GM13977 (cell line): Measurements from ENCODE around the gene MYEF2.

ENCODE experiments used
- DNase-seq: peaks from one replicate; pipeline ENCODE4 v3.0.0; 2012; ENCODE audit warnings: low spot score
- in situ Hi-C: fragments of 300-500 bp; cut with MboI; formaldehyde crosslinking; loops from one replicate; pipeline ENCODE4 v1.12.0; 2022; ENCODE audit warnings: low sequenced_read_pairs, low pct_unique_long_range_greater_than_20kb, mixed read lengths, inconsistent platforms; ENCODE audit not compliant: unreplicated experiment
- TF ChIP-seq, protein P1 (sequence below): IDR thresholded peaks from 2 replicates; pipeline ENCODE4 v1.5.1; 2012; ENCODE audit warnings: mild to moderate bottlenecking, control low read depth; ENCODE audit not compliant: insufficient read depth; ENCODE audit errors: extremely low read depth, missing control alignments

MYEF2 gene

DNA sequence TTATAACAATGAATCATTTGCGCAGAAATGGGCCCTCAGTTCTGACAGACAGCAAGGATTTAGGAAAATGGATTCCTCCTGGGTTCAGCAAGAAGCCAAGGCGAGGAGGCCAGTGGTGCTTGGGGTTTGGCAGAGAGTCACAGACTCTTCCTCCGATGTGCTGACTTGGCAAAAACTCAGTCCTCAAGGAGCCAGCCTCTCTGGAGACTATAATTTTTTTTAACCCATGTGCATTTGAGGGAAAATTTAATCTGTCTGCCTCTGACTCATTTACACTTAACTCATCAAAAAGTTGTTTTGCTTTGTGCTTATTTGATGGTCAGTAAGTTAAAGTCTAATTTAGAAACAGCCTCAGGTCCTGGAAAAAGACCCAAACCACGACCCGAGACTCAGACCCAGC is 91.5 kb downstream of the MYEF2 start:
- no peak for DNase-seq
- TF ChIP-seq, protein P1, sequence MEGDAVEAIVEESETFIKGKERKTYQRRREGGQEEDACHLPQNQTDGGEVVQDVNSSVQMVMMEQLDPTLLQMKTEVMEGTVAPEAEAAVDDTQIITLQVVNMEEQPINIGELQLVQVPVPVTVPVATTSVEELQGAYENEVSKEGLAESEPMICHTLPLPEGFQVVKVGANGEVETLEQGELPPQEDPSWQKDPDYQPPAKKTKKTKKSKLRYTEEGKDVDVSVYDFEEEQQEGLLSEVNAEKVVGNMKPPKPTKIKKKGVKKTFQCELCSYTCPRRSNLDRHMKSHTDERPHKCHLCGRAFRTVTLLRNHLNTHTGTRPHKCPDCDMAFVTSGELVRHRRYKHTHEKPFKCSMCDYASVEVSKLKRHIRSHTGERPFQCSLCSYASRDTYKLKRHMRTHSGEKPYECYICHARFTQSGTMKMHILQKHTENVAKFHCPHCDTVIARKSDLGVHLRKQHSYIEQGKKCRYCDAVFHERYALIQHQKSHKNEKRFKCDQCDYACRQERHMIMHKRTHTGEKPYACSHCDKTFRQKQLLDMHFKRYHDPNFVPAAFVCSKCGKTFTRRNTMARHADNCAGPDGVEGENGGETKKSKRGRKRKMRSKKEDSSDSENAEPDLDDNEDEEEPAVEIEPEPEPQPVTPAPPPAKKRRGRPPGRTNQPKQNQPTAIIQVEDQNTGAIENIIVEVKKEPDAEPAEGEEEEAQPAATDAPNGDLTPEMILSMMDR: no peak
- in situ Hi-C loops: no loop called here

DNA sequence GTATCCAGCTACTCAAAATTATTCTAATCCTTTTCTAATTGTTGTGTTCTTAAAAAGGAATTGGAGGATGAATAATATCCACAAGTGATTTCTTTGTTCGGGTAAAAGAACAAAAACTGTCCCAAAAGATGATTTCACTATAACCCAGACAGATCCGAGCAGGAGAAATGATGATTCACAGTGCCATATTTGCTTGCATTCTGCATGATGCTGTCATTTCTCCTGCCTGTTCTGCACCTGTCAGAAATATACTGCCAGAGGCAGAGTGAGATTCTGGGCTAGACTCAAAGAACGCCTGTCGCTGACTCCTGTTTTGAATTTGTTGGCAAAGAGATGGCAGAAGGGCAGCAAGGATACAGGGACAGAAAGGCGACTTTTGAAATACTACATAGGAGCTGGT is 92.0 kb downstream of the MYEF2 start:
- in situ Hi-C loops: no loop called here
- TF ChIP-seq, protein P1: no peak
- no peak for DNase-seq

DNA sequence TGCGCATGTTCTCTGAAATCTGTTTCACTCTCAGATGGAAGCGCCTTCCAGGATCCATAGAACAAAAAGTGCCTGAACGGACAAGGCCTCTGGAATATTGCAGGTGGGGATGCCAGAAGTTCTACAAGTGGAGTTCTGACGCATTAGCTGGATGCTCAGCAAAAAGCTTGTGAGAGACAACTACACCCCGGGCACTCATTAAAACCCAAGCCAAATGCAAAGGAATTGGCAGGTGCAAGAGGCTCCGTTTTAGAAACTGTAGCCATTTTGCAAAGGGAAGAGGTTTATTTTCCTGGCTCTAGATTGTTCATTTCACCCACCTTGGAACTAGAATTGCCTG is 92.5 kb downstream of the MYEF2 start:
- DNase-seq: no peak
- TF ChIP-seq, protein P1: no peak
- in situ Hi-C loops: no loop called here

DNA sequence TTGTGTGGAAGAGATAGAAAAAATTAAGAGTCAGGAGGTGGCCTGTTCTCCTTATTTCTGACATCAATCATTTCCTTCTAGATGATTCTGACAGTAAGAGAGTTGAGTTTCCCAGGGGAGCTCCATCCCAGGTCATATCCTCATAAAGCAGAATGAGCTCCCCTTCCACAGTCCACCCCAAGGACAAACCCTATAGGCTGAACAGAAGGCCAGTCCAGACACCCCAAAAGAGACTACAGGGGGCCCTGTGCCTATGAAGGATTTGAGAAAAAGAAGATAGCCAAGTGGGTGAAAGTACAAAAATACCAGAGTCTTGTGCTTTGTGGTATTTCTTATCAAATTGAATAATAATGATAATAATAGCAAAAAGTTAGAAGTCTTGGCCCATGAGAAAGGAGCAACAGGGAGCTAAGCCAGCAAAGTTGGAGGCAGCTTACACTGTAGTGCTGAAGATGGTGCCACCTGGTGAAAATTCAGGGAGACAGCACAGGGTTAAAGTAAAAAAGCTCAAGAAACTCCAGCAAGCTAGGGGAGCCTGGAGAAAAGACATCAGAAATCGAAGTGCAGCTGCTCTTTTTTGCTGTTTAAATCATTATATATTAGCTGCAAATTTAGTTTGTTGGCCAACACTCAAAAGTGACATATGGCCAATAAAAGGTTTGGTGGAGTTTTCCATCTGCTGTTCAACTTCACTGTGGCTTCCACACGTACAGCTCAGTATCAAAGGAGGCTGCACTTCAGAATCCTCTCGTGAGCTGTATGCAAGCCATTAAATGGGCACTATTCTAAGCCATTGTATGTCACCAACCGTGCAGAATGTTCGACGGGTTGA is 93.1 kb downstream of the MYEF2 start:
- in situ Hi-C loops: no loop called here
- TF ChIP-seq, protein P1: peak; percentile 59
- DNase-seq: peak; percentile 22
